Hindlimb muscle (tissue), 1 donor: ENCODE measurements around the gene SPPL2C. TPM values are rescaled to one million over a fixed set of nuclear protein-coding genes. Genes with fewer than 3 reads are reported as not detected.
A peak's percentile ranks its signal among the peaks of the same experiment; 100 is the strongest.

Experiments
- DNase-seq: peaks from one replicate; pipeline ENCODE4 v3.0.0-alpha.2; 2013
- polyA plus RNA-seq: library from polyadenylated mRNA; unstranded; fragments of 120-200 nt; gene quantifications from one replicate; pipeline ENCODE4 v1.2.1, GENCODE V29; 2013; ENCODE audit not compliant: insufficient read length

Gene SPPL2C
- polyA plus RNA-seq, 1 donor = not detected

DNA sequence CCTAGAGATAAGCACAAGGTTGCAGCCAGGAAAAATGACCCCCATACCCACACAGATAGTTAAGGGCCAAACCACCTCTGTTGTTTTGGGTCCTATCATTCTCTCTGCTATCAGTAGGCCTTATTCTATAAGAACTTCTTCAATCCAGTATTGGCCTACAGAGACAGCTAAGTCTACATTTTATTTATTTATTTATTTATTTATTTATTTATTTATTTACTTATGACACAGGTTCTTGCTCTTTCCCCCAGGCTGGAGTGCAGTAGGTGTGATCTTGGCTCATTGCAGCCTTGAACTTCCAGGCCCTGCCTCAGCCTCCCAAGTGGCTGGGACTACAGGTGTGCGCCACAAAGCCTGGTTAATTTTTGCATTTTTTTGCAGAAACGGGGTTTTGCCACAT lies 42.2 kb downstream of the SPPL2C start:
- no peak for DNase-seq

DNA sequence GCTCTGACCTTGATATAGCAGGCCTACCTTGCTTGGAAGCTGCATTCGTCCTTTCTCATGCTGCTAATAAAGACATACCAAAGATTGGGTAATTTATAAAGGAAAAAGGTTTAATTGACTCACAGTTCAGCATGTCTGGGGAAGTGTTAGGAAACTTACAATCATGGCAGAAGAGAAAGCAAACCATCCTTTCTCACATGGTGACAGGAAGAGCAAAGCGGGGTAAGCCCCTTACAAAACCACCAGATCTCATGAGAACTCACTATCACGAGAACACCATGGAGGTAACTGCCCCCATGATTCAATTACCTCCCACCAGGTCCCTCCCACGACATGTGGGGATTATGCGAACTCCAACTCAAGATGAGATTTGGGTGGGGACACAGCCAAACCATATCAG lies 43.7 kb downstream of the SPPL2C start:
- no peak for DNase-seq

DNA sequence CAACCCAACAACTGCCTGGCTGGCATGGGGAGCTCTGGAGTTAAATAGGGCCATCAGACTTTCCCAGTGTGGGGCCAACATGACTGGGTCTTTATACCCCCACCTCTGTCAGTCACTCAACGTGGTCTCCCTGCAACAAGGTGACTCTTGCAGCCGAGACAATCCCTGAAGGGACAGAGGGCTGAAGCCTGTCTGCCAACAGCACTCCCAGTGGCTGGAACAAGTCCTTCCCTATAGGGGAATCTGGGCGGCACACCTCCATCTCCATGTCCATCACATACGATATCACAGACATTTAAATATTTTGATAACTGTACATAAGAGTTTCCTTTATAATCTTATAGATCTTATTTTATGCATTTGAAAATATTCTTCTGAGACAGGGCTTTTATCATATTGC lies 44.9 kb downstream of the SPPL2C start:
- no peak for DNase-seq

DNA sequence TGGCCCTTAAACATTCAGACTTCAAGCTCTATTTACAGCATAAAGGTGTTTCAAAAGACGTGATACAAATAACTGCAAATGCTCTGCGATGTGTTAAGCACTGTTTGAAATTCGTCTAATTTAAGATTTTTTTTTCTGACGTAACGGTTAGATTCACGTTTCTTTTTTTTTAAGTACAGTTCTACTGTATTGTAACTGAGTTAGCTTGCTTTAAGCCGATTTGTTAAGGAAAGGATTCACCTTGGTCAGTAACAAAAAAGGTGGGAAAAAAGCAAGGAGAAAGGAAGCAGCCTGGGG lies 49.0 kb downstream of the SPPL2C start:
- no peak for DNase-seq

DNA sequence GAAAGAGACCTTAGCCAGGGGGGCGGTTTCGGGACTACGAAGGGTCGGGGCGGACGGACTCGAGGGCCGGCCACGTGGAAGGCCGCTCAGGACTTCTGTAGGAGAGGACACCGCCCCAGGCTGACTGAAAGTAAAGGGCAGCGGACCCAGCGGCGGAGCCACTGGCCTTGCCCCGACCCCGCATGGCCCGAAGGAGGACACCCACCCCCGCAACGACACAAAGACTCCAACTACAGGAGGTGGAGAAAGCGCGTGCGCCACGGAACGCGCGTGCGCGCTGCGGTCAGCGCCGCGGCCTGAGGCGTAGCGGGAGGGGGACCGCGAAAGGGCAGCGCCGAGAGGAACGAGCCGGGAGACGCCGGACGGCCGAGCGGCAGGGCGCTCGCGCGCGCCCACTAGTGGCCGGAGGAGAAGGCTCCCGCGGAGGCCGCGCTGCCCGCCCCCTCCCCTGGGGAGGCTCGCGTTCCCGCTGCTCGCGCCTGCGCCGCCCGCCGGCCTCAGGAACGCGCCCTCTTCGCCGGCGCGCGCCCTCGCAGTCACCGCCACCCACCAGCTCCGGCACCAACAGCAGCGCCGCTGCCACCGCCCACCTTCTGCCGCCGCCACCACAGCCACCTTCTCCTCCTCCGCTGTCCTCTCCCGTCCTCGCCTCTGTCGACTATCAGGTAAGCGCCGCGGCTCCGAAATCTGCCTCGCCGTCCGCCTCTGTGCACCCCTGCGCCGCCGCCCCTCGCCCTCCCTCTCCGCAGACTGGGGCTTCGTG lies 49.5 kb downstream of the SPPL2C start, which contains the start of gene MAPT:
MAPT (plus strand) TSS at position 533 of the 763 bp plus-strand sequence. CDS start 67,784 bp downstream, outside the sequence.
- peak; percentile 97 for DNase-seq

DNA sequence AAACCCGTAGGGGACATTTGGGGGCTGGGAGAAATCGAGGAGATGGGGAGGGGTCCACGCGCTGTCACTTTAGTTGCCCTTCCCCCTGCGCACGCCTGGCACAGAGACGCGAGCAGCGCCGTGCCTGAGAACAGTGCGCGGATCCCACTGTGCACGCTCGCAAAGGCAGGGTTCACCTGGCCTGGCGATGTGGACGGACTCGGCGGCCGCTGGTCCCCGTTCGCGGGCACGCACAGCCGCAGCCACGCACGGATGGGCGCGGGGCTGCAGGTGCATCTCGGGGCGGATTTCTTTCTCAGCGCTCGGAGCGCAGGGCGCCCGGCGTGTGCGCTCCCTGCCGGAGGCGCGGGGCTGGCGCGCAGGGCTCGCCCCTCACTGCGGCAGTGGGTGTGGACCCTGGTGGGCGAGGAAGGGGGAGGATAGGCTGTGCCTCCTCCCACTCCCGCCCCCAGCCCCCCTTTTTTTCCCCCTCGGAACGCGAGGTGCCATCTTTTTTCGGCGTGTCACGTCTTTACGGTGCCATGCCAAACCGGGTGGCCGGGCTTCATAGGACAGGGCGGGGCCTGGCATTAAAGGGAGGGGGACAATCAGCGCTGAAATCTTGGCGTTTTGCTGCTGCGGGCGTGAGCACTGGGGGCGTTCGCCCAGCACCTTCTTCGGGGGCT lies 50.8 kb downstream of the SPPL2C start:
- no peak for DNase-seq

DNA sequence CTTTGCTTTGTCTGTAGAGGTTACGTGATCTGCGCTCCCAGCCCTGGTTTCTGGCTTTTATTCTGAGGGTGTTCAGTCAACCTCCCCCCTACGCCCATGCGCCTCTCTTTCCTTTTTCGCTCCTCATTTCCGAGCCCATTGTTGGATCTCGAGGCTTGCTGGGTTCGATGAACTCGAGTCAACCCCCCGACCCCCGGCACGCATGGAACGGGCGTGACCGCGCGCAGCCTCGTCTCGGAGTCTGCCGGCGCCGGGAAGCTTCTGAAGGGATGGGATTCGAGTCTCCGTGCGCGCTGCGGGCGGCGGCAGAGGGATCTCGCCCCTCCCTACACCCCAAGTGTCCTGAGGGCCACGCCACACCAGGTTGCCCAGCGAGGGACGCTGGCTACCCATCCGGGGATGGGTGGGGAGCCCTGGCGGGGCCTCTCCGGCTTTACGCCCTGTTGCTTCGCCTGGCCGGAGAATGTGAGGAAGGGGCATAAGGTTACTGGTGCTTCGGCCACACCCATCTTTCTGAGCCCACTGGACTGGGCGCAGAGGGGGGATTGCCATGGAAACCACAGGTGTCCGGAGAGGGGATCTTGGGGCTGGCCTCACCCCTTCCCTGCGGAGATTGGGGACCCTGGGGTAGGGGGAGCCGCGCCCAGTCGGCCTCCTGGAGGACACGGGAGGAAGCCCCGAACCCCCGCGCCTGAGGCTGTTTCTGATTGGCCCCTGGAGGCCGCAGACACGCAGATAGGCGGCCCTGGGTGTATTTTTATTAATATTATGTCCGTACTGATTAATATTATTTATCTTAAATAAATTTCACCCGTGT lies 51.5 kb downstream of the SPPL2C start:
- DNase-seq = no peak

Other genes with a start within 250 kb of the SPPL2C start
- gene CRHR1, start 60.6 kb upstream of the SPPL2C start, polyA plus RNA-seq = not detected
- gene MAPT, start 49.7 kb downstream of the SPPL2C start, polyA plus RNA-seq = 8.2 TPM
- not detected for gene STH, start 154.4 kb downstream of the SPPL2C start, polyA plus RNA-seq